KBM-7 (cell line): ENCODE results near the gene UBALD2.
"Not testable (repeated sequence)": the region's sequence is repeated elsewhere in the genome, so short reads cannot be mapped to it uniquely, and the experiment has no call there.

ENCODE experiments used
- DNase-seq: peaks from one replicate; pipeline ENCODE4 v3.0.0-alpha.2; 2015
- in situ Hi-C: fragments of 300-500 bp; cut with MboI; formaldehyde crosslinking; loops from 2 replicates; pipeline ENCODE4 v1.14.3; 2020; ENCODE audit warnings: low sequenced_read_pairs, low pct_unique_long_range_greater_than_20kb, mixed read lengths

The UBALD2 gene

DNA sequence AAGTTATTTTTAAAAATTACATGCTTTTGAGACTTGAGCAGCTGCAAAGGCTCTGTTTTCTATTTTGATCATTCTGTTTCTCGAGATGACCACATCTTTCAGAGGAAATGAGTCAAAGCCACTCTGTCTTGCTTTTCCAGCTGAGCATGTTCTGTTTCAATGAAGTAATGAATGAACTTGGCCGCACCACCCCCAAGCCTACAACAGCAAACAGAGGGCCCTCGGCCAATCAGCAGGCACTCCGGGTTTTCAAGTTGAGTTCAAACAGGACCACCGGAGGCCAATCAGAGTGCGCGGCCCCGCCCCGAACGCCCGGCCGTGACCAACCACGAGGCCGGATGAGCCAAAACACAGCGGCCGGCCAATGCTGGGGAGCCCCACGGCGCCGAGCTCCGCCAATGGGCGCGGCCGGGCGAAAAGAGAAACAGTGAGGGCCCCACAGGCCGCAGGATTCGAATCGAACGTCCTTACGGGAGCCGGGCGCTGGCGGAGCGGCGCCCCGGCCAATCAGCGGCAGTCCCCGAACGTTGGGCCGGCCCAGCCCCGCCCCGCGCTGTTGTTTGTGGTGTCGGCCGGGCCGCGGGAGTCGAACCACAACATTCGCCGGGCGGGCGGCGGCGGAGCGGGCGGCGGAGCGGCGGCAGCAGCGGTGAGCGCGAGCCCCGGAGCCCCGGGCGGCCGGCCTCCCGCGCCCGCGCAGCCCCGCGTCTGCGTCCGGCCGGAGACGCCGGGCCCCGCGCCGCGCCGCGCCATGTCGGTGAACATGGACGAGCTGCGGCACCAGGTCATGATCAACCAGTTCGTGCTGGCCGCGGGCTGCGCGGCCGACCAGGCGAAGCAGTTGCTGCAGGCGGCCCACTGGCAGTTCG is at the start of gene UBALD2:
TSS of gene UBALD2 (plus strand) at position 594 of the 869 bp plus-strand sequence. CDS start at position 752, 158 bp downstream.
- in situ Hi-C loops = no loop called here

DNA sequence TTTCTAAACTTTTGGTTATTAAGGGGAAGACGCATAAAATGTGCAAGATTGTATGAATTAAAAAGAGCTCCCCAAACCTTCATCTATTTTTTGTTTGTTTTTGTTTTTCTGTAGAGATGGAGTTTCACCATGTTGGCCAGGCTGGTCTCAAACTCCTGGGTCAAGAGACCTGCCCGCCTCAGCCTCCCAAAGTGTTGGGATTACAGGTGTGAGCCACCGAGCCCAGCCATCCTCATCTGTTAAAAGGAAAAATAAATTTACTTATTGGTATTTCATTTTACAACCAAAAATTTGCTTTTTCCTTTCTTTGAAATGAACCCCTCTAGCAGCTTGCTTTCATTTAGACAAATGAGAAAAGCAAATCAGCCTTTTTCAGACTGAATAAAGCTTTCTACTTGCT is 48.1 kb upstream of the UBALD2 start:
- no peak for DNase-seq
- in situ Hi-C loops = no loop called here

More for the DNA sequence above, at the start of gene UBALD2:
- peak; percentile 100 for DNase-seq

DNA sequence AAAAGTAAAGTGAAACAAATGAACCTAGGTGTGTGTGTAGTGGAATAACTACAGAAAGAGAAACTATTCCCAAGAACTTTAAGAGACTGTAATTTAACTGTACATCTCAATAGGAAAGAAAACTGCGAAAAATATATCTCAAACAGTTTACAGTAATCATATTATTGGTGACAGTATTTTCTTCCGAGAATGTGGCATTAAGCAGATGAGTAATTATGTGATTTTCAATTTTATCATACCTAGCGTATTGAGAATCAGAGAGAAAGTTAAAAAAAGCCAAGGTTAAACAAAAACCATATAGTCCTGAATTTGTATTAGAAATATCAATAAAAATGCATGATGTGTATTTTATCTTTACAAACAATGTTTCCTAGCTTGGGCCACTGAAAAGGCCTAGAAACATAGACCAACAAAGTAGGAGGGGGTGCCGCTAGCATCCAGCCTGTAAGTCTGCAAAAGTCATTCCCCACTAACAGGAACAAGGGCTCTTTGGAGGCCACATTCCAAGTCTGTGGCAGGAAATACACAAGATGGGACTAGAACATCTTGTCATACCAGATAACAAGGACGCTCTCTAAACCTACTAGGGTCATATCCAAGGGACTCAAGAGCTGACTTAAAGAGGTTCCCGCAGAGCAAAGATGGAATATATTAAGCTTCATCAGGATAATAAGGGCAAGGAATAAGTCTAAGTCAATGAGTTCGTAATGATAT is 45.3 kb upstream of the UBALD2 start:
- in situ Hi-C loops = no loop called here
- no peak for DNase-seq

DNA sequence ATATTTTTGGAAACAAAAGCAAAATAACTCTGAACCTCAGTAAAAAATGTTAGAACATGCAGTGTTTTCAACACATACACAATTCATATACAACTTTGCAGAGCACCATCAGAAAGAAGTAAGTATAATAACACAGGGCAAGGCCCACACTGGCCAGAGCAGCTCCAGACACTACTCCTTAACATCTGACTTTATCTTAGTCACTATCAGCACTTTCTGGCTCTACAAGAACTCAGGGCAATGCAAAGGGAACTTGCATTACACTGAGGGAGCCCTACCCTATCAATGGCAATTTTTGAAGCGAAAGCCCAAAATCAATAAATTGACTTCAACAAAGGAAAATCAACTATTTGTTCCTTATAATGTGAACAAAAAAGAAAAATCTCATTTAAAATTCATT is 41.3 kb upstream of the UBALD2 start:
- no peak for DNase-seq
- in situ Hi-C loops = no loop called here

DNA sequence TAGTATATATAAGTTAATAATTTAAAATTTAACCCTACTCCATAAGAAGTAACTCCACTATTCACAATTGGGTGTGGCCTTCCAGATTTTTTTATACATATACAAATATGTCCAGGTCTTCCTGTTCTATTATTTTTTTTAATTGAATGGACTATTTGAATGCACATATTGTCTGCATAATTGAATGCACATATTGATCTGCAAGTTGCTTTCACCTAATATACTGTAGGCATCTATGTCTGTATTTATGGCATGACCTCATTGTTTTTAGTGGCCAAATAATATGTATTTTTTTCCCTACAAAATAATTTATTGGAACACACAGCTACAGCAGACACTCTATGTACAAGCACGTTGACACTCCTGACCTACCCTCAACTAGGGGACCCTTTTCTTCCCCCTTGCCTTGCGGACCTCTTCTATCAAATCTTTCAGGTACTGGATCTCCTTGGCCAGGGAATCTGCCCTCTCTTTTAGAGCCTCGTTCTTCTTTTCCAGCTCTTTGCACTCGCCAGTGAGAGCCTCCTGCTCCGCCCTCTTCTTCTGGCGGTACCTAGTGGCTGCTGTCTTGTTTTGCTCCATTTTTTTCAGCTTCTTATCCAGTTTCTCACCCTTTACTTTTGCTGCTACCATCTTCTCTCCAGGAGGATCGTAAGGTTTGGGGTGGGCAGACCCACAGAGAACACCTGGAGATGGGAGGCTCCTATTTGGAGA is 39.6 kb upstream of the UBALD2 start:
- in situ Hi-C loops, DNase-seq: not testable (repeated sequence)

DNA sequence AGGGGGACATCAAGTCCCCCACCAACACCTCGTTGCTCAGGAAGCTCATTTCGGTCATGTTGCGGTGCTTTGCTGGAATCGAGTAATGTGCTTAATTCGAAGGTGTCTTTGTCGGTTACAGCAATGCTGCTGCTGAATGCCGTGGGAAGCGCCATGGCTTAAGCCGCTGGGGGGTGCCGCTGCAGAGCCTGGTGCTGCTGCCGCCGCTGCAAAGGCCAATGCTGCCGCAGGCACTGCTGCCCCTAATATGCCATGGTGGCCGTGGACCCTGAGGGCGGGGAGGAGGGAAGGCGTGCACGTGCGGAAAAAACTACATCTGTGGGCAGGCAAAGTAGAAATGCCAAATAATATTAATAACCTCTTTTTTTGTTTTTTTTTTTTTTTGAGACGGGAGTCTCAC is 38.4 kb upstream of the UBALD2 start:
- DNase-seq, in situ Hi-C loops: not testable (repeated sequence)

DNA sequence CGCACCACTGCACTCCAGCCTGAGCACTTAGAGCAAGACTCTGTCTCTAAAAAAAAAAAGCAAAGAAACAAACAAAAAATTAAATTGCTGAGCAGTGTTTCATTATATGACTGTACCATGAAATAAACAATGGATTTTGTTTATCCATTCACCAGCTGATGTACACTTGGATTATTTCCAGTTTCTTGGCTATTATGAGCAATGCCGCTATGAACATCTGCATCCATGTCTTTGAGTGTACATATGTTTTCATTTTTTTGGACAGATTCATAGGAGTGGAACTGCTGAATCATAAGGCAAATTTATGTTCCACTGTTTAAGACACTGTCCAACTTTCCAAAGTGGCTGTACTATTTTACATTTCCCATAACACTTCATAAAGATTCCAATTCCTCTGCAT is 32.8 kb upstream of the UBALD2 start:
- no peak for DNase-seq
- in situ Hi-C loops = no loop called here

DNA sequence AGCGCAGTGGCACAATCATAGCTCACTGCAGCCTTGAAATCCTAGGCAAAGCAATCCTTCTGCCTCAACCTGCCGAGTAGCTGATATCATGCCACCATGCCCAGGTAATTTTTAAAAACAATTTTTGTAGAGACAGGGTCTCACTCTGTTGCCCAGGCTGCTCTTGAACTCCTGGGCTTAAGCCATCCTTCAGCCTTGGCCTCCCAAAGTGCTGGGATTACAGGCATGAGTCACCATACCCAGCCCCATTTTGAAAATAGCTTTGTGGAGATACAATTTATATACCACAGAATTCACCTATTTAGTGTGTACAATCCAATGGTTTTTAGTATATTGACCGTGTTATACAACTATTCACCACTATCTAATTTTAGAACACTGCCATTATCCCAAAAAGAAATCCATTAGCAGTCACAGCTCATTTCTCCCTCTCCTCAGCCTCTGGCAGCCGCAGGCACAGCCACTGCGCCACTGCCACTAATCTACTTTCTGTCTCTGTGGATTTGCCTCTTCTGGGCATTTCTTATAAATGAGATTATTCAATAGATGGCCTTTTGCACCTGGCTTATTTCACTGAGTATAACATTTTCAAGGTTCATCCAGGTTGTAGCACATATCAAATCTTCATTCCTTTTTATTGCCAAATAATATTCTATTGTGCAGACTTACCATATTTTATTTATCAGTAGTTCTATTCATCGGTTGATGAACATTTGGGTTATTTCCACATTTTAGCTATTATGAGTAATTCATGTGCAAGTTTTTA is 31.4 kb upstream of the UBALD2 start:
- DNase-seq = no peak
- in situ Hi-C loops = no loop called here

DNA sequence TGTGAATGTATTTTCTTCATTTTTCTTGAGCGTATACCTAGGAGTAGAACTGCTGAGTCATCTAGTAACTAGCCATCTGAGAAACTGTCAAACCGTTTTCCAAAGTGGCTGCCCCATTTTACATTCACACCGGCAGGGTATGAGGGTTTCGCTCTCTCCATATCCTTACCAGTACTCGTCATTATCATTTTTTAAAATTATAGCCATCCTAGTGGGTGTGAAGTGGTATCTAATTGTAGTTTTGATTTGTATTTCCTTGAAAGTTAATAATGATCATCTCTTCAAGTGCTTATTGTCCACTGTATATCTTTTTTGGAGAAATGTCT is 30.8 kb upstream of the UBALD2 start:
- in situ Hi-C loops = no loop called here
- DNase-seq = no peak

DNA sequence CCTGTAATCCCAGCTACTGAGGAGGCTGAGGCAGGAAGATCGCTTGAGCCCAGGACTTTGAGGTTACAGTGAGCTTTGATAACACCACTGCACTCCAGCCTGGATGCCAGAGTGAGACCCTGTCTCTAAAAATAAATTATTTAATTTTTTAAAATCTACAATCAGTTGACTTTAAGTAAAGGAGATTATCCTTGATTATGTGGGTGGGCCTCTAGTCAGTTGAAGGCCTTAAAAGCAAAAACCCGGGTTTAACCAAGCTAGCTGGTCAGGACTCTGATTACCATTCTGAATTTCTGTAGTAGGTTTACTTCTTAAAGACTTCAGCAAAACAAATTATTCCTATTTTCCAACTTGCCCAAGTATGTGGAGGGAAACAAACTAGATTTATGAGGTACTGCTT is 29.3 kb upstream of the UBALD2 start:
- in situ Hi-C loops = no loop called here
- no peak for DNase-seq

DNA sequence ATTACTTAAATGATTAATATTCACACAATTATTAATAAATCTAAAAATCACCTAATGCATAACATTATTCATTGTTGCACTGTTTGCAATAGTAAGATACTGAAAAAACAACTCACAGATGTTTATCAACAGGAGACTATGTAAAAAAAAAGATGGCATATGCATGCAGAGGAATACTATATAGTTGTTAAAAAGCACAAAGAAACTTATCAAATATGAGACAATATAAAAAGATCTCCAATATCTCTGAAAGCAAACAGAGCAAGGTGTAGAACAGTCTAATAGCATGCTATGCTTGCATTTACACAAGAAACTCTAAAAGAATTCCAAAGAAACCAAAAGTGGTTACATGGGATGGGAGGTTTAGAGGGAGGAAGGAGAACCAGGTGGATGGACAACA is 28.5 kb upstream of the UBALD2 start:
- no peak for DNase-seq
- in situ Hi-C loops = no loop called here

DNA sequence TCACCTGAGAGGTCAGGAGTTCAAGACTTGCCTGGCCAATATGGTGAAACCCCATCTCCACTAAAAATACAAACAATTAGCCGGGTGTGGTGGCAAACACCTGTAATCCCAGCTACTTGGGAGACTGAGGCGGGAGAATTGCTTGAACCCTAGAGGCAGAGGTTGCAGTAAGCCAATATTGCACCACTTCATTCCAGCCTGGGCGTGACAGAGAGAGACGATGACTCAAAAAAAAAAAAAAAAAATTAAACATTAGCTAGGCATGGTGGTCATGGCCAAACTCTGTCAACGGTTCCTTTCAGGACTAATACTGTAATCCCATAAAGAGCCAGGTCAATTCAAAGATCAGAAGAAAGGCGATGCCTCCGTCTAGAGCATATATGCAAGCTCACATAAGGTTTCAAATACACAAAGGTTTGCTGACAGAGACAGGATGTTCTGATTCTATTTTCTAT is 27.3 kb upstream of the UBALD2 start:
- no peak for DNase-seq
- in situ Hi-C loops = no loop called here

DNA sequence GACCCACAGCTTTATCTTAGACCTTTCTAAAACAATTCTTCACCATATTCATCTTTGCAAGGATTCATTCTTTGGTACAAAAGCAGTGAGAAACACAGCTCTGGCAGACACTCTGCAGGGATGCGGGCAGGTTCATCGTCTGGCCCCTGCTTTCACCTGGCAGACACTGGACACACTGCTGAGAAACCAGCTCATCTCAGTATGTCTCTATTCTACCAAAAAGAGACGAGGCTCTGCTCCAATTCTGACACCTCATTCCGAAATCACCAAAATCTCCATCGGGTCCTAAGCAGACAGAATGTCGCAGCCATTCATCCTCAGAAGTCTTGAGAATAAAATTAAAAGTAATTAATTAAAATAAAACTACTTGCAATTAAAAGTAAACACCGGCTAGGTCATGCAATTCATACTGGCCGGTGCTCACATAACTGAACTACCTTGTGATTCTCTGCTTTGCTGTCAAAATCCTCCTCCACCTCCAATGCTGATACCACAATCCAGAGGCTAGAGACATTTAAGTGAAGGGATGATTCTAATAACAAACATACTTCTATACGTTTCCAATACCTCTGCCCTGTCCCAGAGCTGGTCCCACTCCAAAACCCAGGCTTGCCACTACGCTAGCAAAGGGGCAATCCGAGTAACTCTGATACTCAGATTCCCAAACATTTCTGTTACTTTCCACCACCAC is 26.2 kb upstream of the UBALD2 start:
- in situ Hi-C loops = no loop called here
- DNase-seq = no peak

DNA sequence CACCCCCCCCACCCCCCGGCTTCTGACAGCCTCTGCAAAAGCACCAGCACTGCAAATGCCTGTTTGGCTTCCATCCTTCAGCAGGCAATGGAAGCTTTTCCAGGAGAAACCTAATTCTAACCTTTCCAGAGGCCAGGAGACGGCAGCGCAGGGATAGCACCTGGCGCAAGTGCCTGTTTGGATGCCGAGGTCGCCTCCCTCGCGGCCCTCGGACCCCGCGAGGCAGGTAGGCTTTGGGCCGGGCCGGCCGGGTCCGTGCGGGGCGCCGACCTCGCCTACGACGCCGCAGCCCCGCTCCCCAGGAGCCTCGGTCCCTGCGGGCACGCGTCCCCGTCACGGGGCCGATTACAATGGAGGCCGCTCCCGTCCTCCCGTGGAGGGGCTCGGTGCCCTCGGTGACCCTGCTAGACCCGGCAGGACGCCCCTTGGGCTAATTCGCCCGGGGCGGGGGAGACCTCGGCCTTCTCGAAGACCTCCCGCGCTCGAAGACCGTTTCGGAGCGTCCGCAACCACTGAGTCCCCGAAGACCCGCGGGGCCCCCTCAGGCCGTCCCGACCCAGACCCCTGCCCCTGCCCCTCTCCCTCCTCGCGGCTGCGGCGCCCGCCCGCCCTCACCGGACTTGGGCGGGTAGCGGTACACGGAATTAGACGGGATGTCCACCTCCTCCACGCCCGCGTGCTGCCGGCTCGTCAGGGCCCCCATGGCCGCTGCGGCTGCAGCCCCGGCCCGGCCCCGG is 25.4 kb upstream of the UBALD2 start:
- in situ Hi-C loops = no loop called here
- DNase-seq = no peak

DNA sequence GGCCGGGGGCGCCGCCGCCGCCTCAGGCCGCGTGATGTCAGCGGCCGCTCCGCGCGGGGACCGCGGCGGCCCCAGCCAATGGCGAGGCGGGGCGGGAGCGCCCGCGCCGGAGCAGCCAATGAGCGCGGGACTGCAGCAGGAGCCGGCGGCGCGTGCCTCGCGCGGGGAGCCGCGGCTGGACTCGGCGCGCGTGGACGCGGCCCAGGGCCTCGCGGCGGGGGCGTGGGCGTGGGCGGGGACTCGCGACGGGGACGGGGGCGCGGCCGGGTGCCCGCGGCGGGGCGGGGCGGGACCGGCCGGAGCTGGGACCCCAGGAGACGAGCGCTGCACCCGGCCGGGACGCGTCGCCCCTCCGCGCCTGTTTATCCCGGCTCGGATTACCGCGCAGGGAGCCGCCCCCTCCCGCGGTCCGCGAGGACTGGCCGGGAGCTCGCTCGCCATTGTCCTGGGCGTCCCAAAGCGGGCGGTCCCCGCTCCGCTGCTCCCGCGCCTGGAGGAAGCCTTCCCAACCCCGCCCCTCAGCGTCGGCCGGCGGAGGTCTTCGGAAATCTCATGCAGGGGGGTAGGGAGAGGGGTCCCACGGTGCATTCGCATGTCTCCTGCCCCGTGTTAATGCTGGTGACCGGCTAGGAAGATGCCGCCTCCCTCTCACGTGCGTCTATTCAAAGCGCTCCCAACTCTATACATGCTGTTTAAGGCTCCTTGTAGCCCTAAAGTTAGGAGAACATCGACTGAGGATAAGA is 24.5 kb upstream of the UBALD2 start, which contains the start of gene RNF157:
TSS of gene RNF157 (minus strand) at position 33 of the 743 bp plus-strand sequence. CDS start 253 bp downstream, outside the sequence.
- in situ Hi-C loops = no loop called here
- DNase-seq = peak; percentile 24

DNA sequence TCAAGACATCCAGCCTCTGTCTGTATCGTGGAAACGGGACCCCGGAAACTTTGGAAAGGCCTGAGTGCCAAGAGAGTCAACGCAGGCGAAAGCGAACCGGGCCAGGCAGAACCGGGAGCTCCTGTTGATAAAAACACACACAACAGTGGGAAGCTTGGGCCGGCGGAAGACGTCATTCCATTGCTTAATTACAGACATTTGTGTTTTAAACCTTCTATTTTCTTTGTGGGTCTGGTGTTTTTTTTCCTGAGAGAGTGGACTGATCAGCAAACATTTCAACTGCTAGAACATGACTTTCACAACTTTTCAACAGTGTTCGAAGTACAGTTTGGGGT is 24.0 kb upstream of the UBALD2 start:
- in situ Hi-C loops = no loop called here
- DNase-seq = no peak

DNA sequence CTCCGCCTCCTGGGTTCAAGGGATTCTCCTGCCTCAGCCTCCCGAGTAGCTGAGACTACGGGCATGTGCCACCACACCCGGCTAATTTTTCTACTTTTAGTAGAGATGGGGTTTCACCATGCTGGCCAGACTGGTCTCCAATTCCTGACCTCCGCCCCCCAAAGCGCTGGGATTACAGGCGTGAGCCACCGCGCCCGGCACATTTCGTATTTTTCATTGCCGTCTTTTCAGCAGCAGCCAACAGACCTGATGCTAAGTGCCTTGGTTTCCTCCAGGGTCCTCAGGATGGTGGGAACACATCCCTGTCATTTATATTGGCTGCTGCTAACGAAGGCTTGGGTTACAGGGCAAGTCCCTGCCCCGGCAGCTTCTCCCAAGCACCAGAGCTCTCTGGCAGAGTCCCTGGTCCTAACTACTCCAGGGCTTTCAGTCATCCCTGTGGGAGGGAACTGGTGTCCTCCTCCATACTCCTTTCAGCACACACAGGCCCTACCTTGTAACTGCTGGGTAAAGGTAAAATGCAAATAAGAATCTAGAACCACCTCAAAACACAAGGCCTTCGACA is 23.4 kb upstream of the UBALD2 start:
- no peak for DNase-seq
- in situ Hi-C loops = no loop called here
